HepG2 (cell line): ENCODE data around the gene TEKT2. TPM values are rescaled to one million over a fixed set of nuclear protein-coding genes. Genes with fewer than 3 reads are reported as not detected.
A peak's percentile ranks its signal among the peaks of the same experiment; 100 is the strongest.

Experiments used
- ARNTL ChIP-seq: sonication (generic); formaldehyde crosslinking; IDR thresholded peaks from 2 replicates; pipeline ENCODE4 v1.4.0; 2020; ENCODE audit warnings: mild to moderate bottlenecking, missing genetic modification reagents
- DDIT3 ChIP-seq: sonication (generic); formaldehyde crosslinking; IDR thresholded peaks from 2 replicates; pipeline ENCODE4 v1.4.0; 2020; ENCODE audit warnings: mild to moderate bottlenecking, missing genetic modification reagents
- GABPA ChIP-seq, 2 experiments: IDR thresholded peaks; 2 replicates each; pipeline ENCODE4 v1.6.1; 2011 to 2016; ENCODE audit warnings: low read depth in 2 of 2, low read length in 1 of 2, missing biosample characterization in 1 of 2, missing genetic modification characterization in 1 of 2
- KIAA2018 ChIP-seq: sonication (generic); formaldehyde crosslinking; IDR thresholded peaks from 2 replicates; pipeline ENCODE4 v1.5.0; 2020; ENCODE audit warnings: mild to moderate bottlenecking, missing genetic modification reagents, borderline replicate concordance
- MAX ChIP-seq: IDR thresholded peaks from 2 replicates; pipeline ENCODE4 v1.6.1; 2012; ENCODE audit warnings: inconsistent platforms
- MZF1 ChIP-seq: sonication (generic); formaldehyde crosslinking; IDR thresholded peaks from 2 replicates; pipeline ENCODE4 v1.8.1; 2023; ENCODE audit warnings: mild to moderate bottlenecking, missing genetic modification reagents, borderline replicate concordance
- PCBP2 ChIP-seq: fragments of 200-400 bp; formaldehyde crosslinking; optimal IDR thresholded peaks from 2 replicates; pipeline ENCODE3; 2018; ENCODE audit warnings: low read length, low read depth; ENCODE audit not compliant: poor library complexity, severe bottlenecking
- POLR2AphosphoS5 ChIP-seq: IDR thresholded peaks from 2 replicates; pipeline ENCODE4 v1.6.1; 2012; ENCODE audit warnings: low read depth, low read length
- SNAI1 ChIP-seq: sonication (generic); formaldehyde crosslinking; IDR thresholded peaks from 2 replicates; pipeline ENCODE4 v1.5.0; 2020; ENCODE audit warnings: mild to moderate bottlenecking, missing genetic modification reagents, borderline replicate concordance
- ZBED4 ChIP-seq: sonication (generic); formaldehyde crosslinking; IDR thresholded peaks from 2 replicates; pipeline ENCODE4 v1.4.0; 2020; ENCODE audit warnings: missing genetic modification reagents, borderline replicate concordance
- ZNF224 ChIP-seq: sonication (generic); formaldehyde crosslinking; IDR thresholded peaks from 2 replicates; pipeline ENCODE4 v1.5.0; 2020; ENCODE audit warnings: mild to moderate bottlenecking, missing genetic modification reagents
- ZNF691 ChIP-seq: sonication (generic); formaldehyde crosslinking; IDR thresholded peaks from 2 replicates; pipeline ENCODE4 v1.4.0; 2020; ENCODE audit warnings: missing genetic modification reagents, low read depth, mild to moderate bottlenecking, borderline replicate concordance
- ZNF781 ChIP-seq: sonication (generic); formaldehyde crosslinking; IDR thresholded peaks from 2 replicates; pipeline ENCODE4 v1.5.1; 2020; ENCODE audit warnings: borderline replicate concordance, mild to moderate bottlenecking, missing genetic modification reagents; ENCODE audit errors: not compliant biosample characterization
- polyA plus RNA-seq, 8 experiments: library from polyadenylated mRNA; depleted of rRNA in 3 of 8; stranded (reverse) in 7 of 8; unstranded in 1 of 8; fragments of >200 nt; fragmentation: Illumina TruSeq in 4 of 8; extraction: Trizol in 4 of 8; gene quantifications; 2 replicates each; pipeline versions ENCODE4 v1.2.1 to v1.2.3, GENCODE V29; 2011 to 2016; ENCODE audit warnings: low read depth in 4 of 8, missing spikeins in 1 of 8, mixed read lengths in 1 of 8; ENCODE audit not compliant: insufficient read depth in 1 of 8
- total RNA-seq, 5 experiments: library from RNA; depleted of rRNA; stranded (reverse); fragments of >200 nt; fragmentation: Illumina TruSeq; extraction: Trizol; gene quantifications; 2 replicates each; pipeline ENCODE4 v1.2.3, GENCODE V29; 2016; ENCODE audit warnings: low read depth in 1 of 5

The TEKT2 gene
- total and polyA plus RNA-seq, 2 of the 13 experiments (the other 11 are each of a cell fraction or from before 2014, with no cell fraction given): 0.31 to 0.38 TPM

- peak; percentile 23; the same call in 1 of the 2 replicates for TF ChIP-seq ZNF691
- TF ChIP-seq ZNF224 (CRISPR knock-in tag): 0 out of 2 replicates have a peak, but pooled peaks have one; percentile 8
- peak; percentile 35 for TF ChIP-seq ZNF781
- no peak for TF ChIP-seq KIAA2018 (CRISPR knock-in tag)
- TF ChIP-seq POLR2AphosphoS5: no peak
- TF ChIP-seq SNAI1 (CRISPR knock-in tag): peak; percentile 59; the same call in 1 of the 2 replicates
- TF ChIP-seq ARNTL (CRISPR knock-in tag): no peak
- TF ChIP-seq MAX: 0 out of 2 replicates have a peak, but pooled peaks have one; percentile 26
- TF ChIP-seq PCBP2: peak; percentile 52
- TF ChIP-seq ZBED4 (CRISPR knock-in tag): no peak
- no peak for TF ChIP-seq GABPA (IDR thresholded peaks at IDR 0.05; ENCODE audit: low read depth, low read length)
- TF ChIP-seq GABPA (CRISPR knock-in tag; IDR thresholded peaks at IDR 0.05; ENCODE audit: low read depth): 0 out of 2 replicates have a peak, but pooled peaks have one; percentile 9
- peak; percentile 7; the same call in 1 of the 2 replicates for TF ChIP-seq MZF1 (CRISPR knock-in tag)
- TF ChIP-seq DDIT3 (CRISPR knock-in tag): no peak
Measured at GRCh38 chr1:36089393-36090121, 5.7 kb downstream of the TEKT2 start (continued).
